WERI-Rb-1 (cell line): ENCODE results near the gene PSMB1.

Source experiments
- DNase-seq: peaks from one replicate; pipeline ENCODE4 v3.0.0-alpha.2; 2020
- H3K27ac ChIP-seq: fragments of 250-450 bp; sonication (Bioruptor Pico); 2 replicates; pipeline ENCODE4 v1.5.1; 2020; ENCODE audit warnings: mild to moderate bottlenecking, moderate library complexity
- H3K27me3 ChIP-seq: fragments of 250-450 bp; sonication (Bioruptor Pico); 2 replicates; pipeline ENCODE4 v1.5.1; 2021; ENCODE audit warnings: mild to moderate bottlenecking, low read depth, moderate library complexity; ENCODE audit not compliant: insufficient read depth, severe bottlenecking
- H3K36me3 ChIP-seq: fragments of 250-450 bp; sonication (Bioruptor Pico); 2 replicates; pipeline ENCODE4 v1.5.1; 2020; ENCODE audit warnings: mild to moderate bottlenecking, moderate library complexity
- H3K4me3 ChIP-seq: 2 replicates; pipeline ENCODE4 v1.5.1; 2011; ENCODE audit warnings: low read depth, mild to moderate bottlenecking, control low read depth, low read length
- H3K9me3 ChIP-seq: fragments of 250-450 bp; sonication (Bioruptor Pico); 2 replicates; pipeline ENCODE4 v1.5.1; 2021; ENCODE audit warnings: mild to moderate bottlenecking, moderate library complexity; ENCODE audit not compliant: severe bottlenecking
- CTCF ChIP-seq: IDR thresholded peaks from 2 replicates; pipeline ENCODE4 v1.5.1; 2011; ENCODE audit warnings: low read depth, mild to moderate bottlenecking, control low read depth, inconsistent platforms, low read length

Gene PSMB1

GRCh38 chr6:170490259-170490658 is 62.8 kb downstream of the PSMB1 start:
- Histone ChIP-seq H3K27ac (no peak overlapping the region), H3K27me3 (no peaks in the 10 kb centered on the region), H3K9me3 (no peaks in the 10 kb centered on the region), H3K4me3 (no peak overlapping the region), H3K36me3 (no peaks in the 10 kb centered on the region)
- no peak for DNase-seq
- TF ChIP-seq CTCF, result no peak

- DNase-seq, result no peak
- no peaks in the 10 kb centered on the region for H3K36me3 ChIP-seq
- H3K4me3 ChIP-seq, result no peak overlapping the region
- TF ChIP-seq CTCF, result no peak
- no peaks in the 10 kb centered on the region for H3K27me3 ChIP-seq
- H3K27ac ChIP-seq, result no peak overlapping the region
- no peaks in the 10 kb centered on the region for H3K9me3 ChIP-seq
Observed at GRCh38 chr6:170489836-170490235, 63.3 kb downstream of the PSMB1 start.

GRCh38 chr6:170487707-170488329 is 65.3 kb downstream of the PSMB1 start:
- DNase-seq, result no peak
- no peak for TF ChIP-seq CTCF
- peaks cover 3% of the 10 kb centered on the region for H3K9me3 ChIP-seq
- H3K36me3 ChIP-seq, result no peaks in the 10 kb centered on the region
- H3K27ac ChIP-seq, result no peak overlapping the region
- no peak overlapping the region for H3K4me3 ChIP-seq
- no peaks in the 10 kb centered on the region for H3K27me3 ChIP-seq

GRCh38 chr6:170485159-170485558 is 67.9 kb downstream of the PSMB1 start:
- Histone ChIP-seq H3K9me3 (peaks cover 7% of the 10 kb centered on the region), H3K4me3 (no peak overlapping the region), H3K27me3 (no peaks in the 10 kb centered on the region), H3K36me3 (no peaks in the 10 kb centered on the region), H3K27ac (no peak overlapping the region)
- no peak for TF ChIP-seq CTCF
- no peak for DNase-seq
